Brain microvascular endothelial cell (primary cell): Measurements from ENCODE around the gene SHE.

Experiments used
- DNase-seq: peaks from one replicate; pipeline ENCODE4 v3.0.0-alpha.2; 2020
- H3K27ac ChIP-seq: fragments of 250-450 bp; sonication (Bioruptor Pico); 2 replicates; pipeline ENCODE4 v1.5.1; 2020; ENCODE audit warnings: mild to moderate bottlenecking, moderate library complexity
- H3K27me3 ChIP-seq: fragments of 250-450 bp; sonication (Bioruptor Pico); replicated peaks from 2 replicates; pipeline ENCODE4 v1.5.1; 2020; ENCODE audit warnings: mild to moderate bottlenecking
- H3K36me3 ChIP-seq: fragments of 250-450 bp; sonication (Bioruptor Pico); replicated peaks from 2 replicates; pipeline ENCODE4 v1.5.1; 2020; ENCODE audit warnings: mild to moderate bottlenecking
- H3K4me3 ChIP-seq: 2 replicates; pipeline ENCODE4 v1.5.1; 2011; ENCODE audit warnings: low read depth, mild to moderate bottlenecking, control low read depth, low read length, moderate library complexity
- in situ Hi-C: cut with HindIII; loops from 2 replicates; pipeline ENCODE4 v1.10.0; 2017; ENCODE audit warnings: low sequenced_read_pairs, low pct_ligation_motif_present
- TF ChIP-seq, protein P1 (sequence below): IDR thresholded peaks from 2 replicates; pipeline ENCODE4 v1.5.1; 2011; ENCODE audit warnings: low read depth, mild to moderate bottlenecking, moderate library complexity, low read length, control low read depth, inconsistent platforms; ENCODE audit errors: missing control alignments

The SHE gene

DNA sequence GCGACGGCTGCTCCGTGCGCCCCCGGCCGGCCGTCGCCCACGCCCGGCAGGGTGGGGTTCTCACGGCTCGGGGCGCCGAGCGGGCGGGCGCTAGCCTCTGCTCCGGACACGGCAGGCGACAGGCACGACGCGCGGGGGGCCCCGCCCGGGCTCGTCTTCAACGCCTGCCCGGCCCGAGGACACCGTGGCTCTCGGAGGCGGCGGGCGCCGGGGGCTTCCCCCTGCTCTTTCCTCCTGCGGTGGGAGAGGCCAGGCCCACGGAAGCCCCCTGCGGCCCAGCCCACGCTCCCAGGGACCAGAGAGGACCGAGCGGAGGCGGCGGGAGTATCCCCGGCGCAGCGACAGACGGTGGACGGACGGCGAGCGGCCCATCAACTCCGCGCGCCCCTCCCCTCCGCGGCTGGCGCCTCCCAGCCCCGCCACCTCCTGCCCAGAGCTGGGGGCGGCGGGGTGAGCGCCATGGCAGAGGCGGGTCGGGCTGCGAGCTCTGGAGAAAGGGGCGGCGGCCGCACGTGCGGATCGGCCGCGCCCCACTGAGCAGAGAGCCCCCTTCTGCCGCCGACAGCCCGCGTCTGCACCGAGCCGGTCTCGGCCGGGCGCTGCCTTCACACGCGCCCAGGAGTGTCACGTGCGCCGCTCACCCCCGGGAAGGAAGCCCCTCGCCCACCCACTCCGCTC, at the start of gene SHE, which contains the start of gene TDRD10:
SHE (minus strand) TSS at position 347 of the 678 bp plus-strand sequence. CDS start 386 bp downstream, outside the sequence.
TDRD10 (plus strand) TSS at position 154 of the 678 bp plus-strand sequence. CDS start 4,685 bp downstream, outside the sequence.
- H3K27me3 ChIP-seq, result peaks cover 70% of the 10 kb centered on the region
- in situ Hi-C loops, result no loop called here
- no peak within 1 kb of the TSS for H3K4me3 ChIP-seq
- H3K36me3 ChIP-seq, result no peaks in the 10 kb centered on the region
- no peak for DNase-seq
- TF ChIP-seq, protein P1, sequence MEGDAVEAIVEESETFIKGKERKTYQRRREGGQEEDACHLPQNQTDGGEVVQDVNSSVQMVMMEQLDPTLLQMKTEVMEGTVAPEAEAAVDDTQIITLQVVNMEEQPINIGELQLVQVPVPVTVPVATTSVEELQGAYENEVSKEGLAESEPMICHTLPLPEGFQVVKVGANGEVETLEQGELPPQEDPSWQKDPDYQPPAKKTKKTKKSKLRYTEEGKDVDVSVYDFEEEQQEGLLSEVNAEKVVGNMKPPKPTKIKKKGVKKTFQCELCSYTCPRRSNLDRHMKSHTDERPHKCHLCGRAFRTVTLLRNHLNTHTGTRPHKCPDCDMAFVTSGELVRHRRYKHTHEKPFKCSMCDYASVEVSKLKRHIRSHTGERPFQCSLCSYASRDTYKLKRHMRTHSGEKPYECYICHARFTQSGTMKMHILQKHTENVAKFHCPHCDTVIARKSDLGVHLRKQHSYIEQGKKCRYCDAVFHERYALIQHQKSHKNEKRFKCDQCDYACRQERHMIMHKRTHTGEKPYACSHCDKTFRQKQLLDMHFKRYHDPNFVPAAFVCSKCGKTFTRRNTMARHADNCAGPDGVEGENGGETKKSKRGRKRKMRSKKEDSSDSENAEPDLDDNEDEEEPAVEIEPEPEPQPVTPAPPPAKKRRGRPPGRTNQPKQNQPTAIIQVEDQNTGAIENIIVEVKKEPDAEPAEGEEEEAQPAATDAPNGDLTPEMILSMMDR, result no peak
- H3K27ac ChIP-seq, result no peak within 1 kb of the TSS

DNA sequence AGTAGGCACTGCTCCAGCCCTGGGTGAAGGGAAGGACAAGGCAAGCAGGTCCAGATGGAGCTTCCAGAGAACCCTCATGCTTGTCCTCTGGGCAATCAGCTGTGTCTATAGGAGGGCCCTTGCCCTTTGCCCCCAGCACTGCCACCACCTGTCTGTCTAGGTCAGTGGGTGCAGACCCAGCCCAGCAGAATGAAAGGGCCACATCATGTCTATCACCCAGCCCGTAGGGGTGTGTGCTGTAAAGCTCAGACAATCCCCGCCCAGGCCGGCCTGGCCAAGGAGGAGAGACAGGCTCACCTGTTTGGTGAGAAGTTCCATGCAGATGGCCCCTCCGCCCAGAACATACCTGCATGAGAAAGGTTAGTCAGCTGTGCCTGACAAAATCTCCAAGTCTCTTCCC, 49.3 kb upstream of the SHE start:
- Histone ChIP-seq H3K27ac (no peak overlapping the region), H3K27me3 (no peaks in the 10 kb centered on the region), H3K4me3 (no peak overlapping the region), H3K36me3 (peaks cover 63% of the 10 kb centered on the region)
- in situ Hi-C loops, result no loop called here
- DNase-seq, result no peak
- TF ChIP-seq, protein P1, result no peak

DNA sequence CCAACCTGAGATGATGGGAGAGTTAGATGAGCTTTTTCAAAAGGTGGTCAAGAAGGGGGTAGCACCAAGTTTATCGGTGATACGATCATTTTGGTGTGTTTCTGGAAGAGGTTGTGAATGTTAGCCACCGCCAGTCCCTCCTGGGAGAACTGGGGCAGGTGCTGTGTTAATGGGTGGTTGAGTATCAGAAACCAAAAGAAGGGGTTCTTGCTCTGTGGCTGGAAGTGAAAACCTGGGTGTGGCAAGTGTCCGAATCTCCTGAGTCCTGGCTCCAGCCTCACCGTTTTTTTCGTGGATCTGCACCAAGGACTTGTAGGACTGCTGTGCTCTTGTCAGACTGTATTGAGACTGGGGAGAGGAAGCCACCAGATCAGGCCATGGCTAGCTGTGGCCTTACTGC, 48.4 kb upstream of the SHE start:
- H3K27me3 ChIP-seq, result no peaks in the 10 kb centered on the region
- TF ChIP-seq, protein P1, result no peak
- in situ Hi-C loops, result no loop called here
- no peak for DNase-seq
- no peak overlapping the region for H3K4me3 ChIP-seq
- peaks cover 63% of the 10 kb centered on the region for H3K36me3 ChIP-seq
- no peak overlapping the region for H3K27ac ChIP-seq

DNA sequence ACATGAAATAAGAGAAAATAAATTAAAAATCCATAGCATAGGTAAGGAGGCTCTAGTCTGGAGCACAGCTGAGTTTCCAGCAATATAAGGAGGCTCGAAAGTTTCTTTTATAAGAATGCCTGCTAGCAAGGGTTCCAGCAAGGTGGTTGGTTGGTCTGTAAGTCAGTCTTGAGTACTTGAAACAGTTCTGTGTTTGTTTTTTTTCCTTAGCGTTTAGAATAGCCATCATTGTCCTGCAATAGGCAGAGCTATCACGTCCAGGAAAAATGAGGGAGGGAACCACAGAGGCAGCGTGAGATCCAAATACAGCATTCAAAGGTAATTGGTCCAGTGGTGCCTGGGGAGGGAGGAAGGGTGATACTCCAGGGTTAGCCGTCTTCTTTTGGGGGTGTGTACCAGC, 47.9 kb upstream of the SHE start:
- Histone ChIP-seq H3K36me3 (peaks cover 57% of the 10 kb centered on the region), H3K27ac (no peak overlapping the region), H3K4me3 (no peak overlapping the region), H3K27me3 (no peaks in the 10 kb centered on the region)
- DNase-seq, result no peak
- TF ChIP-seq, protein P1, result no peak
- in situ Hi-C loops, result no loop called here

DNA sequence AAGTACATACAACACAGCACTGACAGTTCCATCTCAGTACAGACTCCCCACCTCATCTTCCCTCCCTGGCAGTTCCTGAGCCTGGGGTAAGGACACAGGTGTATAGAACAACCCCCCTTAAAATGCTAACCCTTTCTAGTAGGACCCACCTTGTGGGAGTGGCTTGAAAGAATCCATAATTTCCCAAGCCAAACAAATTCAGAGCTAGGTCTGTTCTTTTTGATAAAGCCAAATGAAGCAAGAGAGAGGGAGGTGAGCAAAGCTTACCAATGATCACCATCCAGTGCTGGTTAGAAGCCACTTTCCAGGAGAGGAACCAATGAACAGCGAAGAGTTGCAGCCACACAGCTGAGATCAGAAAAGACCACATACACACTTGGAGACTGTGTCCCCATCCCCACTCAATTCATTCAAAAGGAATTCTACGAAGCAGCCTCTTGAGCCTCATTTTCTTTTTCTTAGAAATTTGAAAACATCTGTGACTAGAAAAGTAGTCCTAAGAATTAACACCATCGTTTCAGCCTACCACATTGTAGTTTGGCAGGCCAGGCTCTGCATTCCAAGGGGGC, 47.1 kb upstream of the SHE start:
- no peaks in the 10 kb centered on the region for H3K27me3 ChIP-seq
- H3K27ac ChIP-seq, result no peak overlapping the region
- no peak for DNase-seq
- H3K36me3 ChIP-seq, result peaks cover 49% of the 10 kb centered on the region
- TF ChIP-seq, protein P1, result no peak
- H3K4me3 ChIP-seq, result no peak overlapping the region
- in situ Hi-C loops, result no loop called here
